Measurements from ENCODE around the gene BLNK.

The BLNK gene

DNA sequence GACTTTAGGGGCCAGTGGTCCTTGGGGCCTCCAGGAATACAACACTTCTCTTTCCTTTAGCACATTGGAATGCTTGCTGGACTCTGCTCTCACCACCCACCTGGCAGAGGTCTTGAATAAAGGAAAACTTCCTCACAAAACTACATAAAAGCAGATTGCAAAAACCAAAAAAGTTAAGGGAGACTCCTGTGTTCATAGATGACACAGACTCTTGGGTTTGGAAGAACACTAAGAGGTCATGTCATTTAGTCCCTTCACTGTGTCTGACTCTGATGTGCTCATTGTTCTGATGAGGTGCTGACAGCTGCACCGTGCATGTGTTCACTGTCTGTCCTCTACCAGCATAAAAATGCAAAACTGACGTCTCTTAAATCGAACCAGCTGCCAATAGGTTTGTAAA, 11.4 kb downstream of the BLNK start:
- DNase-seq: no peak

DNA sequence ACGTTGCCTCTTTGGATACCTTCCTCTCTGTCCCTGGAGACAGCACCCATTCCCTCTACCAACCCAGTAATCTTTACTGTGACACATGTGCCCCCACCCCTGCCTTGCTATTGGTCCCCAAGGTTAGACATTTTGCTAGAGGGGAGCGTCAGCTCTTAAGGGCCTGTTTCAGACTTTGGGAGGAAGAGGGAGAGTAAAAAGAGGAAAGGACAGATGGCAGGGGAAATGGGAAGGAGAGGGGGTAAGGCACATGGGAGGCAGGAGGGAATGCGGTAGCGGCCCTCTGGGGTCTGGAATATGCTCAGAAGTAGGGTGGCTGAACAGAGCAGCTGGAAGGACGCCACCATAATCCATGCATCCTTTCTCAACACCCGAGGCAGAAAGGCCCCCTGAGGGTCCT, 12.2 kb downstream of the BLNK start:
- no peak for DNase-seq

DNA sequence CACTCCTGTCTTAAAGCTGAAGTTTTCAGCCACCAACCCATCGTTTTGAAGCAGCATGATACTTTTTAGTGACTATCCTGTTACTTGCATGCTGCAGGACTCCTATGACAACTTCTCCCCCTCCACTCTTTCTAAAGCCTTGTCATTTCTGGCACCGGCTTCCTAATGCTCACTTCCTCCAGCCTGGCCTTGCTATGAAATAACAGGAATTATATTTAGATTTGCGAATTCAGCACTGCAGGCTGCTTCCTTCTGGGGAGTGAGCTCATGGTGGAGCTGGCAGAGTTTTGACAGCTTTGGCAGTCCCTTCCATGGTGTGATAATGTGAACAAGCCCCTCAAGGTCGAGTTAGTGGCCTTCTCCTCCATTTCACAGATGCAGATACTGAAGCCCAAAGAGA, 13.4 kb downstream of the BLNK start:
- no peak for DNase-seq

DNA sequence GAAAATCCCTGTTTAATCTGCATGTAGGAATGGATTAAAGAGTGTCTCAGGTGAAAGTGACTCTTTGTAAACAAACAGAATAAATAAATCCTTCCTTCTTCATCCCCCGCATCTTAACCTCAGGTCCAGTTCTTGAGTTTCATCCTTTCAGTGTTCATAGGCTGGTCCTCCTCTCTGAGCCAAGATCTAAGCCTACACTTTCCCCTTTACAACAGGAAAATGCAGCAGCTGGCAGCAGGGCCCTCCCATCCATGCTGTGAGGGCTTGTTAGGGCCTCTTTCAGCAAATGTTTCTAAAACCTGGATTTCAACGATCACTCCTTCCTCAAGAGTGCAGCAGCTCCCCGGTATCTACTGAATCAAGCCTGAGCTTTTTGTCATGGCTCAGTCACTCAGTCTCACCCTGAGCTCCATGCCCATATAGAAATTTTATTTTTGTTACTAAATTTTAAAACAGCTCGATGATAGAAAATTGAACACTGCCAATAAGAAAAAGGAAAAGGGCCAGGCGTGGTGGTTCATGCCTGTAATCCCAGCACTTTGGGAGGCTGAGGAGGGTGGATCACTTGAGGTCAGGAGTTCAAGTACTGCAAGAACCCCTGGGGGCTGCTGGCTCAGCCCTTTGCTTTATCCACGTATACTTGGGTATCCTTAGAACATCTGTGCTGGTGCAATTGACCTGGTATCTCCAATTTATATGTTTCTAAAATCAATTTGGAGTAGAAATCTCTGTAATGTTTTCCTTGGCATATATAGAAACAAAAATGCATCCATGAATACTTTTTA, 15.6 kb downstream of the BLNK start:
- no peak for DNase-seq

DNA sequence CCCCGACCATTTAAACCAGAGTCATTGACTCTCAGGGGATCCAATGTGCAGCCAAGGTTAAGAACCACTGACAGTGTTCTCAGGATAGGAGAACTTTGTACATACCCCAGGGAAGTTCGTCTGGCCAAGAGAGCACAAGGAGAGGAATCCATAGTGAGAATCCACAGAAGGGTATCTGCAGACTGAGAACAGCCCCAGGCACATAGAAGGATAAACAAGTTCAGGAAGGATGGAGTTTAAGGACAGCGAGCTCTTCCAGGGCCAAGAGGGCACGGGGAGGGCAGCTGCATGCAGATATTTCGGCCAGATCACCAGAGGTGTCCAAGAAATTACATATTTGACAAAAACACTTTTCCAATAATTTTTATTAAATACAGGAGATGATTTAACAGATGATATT, 16.4 kb downstream of the BLNK start:
- DNase-seq: no peak

DNA sequence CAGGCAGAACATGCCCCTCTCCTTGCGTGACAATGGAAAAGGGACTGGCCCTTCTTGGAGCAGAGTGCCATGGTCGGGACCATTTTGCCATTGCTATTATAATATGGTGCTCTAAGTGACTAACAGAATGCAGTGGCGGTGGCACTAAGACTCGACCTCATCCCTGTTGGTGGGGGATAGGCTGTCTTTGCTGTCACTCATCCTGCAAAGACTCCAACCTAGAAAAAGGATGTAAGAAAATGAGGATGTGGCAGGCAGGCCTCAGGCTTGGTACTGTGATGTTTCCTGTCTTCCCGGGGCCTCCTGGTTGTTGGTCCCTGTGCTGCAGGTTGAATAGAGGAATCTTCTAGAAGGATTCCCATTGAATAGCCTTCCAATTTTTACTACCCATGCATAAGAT, 18.6 kb downstream of the BLNK start:
- DNase-seq: no peak

DNA sequence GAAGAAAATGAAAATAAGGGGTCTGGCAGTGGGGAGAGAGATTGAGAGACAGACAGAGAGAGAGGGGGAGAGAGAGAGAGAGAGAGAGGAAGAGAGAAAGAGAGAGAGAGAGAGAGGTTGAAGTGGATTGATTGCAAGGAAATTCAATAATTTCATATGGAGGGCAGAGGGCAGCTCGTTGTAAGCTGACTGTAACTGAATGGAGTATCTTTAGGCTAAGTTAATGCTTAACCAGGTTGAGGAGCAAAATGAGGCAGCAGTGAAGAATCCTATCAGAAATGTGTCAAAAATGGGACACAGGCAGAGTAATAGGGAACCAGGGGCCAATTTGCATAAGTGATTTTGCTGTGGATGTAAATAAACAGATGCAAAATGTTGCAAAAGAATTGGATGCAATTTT, 21.0 kb downstream of the BLNK start:
- DNase-seq: no peak

DNA sequence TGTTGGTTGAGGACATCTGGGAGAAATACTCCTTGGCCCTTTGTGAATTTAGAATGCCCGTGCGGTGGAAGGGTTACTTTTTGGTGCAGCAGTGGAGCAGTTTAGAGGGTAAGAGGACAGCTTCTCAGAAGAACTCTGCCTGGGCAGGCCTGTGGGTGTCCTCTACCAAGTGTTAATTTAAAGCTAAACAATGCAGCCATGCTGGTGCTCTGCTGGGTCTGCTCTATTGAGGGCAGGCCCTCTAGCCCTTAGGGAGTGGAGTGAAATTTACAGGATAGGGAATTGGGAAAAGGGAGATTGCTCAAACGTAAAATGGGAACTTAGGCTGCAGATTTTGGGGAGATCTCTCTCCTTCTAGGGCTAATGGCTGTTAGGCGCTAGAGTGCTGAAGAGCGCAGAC, 22.1 kb downstream of the BLNK start:
- DNase-seq: no peak

DNA sequence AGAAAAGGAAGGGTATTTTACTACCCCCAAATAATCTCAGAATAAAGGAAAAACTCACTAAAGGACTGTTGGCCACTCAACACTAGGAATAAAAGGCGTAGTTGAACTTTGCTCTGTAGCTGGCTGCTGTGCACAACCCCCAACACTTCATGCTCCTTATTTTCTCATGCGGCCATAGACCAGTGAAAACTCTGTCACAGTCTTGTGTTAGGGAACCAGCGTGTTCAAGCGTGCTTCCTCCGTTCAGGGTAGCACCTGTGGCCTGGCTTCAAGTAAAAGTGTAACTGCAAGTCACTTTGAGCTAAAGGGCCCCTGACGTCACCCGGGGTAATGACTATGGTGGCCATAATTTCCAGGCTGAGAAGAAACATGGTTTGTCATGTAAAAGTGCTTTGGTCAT, 27.0 kb downstream of the BLNK start:
- no peak for DNase-seq

DNA sequence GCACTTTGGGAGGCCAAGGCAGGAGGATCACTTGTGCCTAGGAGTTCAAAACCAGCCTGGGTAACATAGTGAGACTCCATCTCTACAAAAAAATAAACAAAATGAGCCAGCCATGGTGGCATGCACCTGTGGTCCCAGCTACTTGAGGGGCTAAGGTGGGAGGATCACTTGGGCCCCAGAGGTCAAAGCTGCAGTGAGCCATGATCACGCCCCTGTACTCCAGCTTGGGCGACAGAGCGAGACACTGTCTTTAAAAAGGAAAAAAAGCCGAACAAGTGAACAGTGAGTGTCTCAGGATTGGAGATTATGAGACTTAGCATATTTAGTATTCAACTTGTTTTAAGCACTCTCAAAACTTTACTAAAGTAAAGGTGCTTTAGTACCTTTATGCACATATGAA, 28.1 kb downstream of the BLNK start:
- no peak for DNase-seq

DNA sequence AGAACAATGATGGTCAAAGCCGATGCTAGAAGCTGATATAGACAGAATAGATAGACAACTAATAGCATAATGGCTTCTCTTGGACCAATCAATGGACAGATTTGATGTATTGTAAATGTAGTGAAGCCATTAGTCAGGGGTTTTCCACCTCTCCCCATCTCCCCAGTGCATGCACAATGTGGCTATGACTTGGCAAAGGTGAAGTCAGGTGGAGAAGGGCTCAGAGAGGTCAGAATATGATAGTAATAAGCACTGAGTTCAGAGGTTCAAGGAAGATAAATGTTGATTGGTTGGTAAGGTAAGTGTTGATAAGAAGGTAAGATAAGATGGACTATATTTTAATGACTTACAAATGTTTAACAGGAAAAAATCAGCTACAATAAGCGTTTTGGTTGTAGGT, 28.5 kb downstream of the BLNK start:
- DNase-seq: no peak

DNA sequence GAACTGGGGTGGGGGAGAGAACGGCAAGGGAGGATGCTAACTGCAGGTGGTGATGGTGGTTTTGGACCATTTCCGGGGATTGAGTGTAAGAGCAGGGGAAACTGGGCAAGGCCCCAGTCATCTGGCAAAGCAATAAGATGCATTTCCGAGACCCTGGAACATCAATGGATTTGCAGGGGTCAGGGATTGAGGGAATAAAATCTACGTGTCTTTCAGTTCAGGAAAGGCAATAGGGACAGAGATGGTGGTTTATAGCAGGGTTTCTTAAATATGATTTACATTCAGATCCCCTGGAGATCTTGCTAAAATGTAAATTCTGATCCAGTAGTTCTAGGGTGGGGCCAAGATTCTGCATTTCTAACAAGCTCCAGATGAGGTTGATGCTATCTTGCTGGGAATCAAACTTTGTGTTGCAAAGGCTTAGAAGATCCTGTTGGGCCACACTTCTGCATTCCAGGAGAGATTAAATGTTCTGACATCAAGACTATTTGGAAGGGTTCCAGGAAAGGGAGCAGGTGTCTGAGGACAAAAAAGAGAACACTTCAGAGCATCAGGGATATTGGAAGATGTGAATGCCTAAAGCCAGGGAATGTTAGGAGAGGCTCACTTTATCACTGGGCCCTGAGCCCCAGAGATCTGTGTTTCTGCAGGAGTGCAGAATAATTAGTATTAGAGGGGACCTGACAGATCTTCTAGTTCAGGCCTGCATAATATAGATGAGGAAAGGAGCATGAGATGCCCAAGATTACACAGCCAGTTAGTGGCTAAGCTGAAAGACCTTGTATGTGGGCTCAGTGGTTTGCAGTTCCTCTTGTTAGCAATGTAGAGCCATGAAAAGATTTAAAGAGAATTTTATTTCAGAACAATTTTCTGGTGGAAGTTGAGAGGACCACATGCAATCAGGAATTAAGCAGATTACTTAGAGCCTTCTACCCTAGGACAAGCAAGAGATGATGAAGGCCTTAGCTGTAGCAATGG, 32.4 kb downstream of the BLNK start:
- no peak for DNase-seq

DNA sequence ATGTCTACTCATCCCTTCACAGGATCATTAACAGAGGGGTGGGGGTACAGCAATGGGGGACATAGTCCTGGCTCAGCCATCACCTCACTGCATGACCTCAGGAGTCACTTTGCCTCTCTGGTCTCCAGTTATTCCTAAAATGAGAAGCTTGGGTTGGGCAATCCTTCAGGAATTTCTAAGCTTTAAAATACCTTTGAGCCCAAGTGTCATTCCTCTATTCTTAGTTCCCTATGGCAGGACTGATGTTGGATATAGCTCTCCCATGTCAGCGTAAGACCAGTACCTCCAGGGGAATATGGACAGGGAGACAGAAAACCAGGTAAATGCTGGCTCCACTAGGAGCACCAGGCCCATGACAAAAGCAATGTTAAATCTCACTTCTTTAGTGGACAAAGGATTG, 34.5 kb downstream of the BLNK start:
- no peak for DNase-seq

DNA sequence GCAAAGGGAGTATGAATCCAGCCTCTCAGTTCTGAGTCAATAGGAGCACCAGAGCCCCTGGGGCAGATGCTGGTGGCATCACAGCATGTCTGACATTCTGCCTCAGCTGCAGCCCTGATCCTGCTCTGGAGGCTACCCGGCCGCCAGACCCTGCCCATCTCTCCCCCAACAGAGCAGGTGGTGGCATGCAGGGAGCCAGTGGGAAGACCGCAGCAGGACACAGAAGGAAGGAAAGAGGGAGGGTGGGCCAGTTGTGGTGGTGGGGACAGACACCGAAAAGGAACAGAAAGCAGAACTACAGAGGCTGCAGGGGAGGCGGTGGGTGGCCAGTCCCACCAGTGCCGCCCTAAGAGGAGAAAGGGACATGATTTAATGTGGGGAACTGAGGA, 35.3 kb downstream of the BLNK start:
- no peak for DNase-seq

DNA sequence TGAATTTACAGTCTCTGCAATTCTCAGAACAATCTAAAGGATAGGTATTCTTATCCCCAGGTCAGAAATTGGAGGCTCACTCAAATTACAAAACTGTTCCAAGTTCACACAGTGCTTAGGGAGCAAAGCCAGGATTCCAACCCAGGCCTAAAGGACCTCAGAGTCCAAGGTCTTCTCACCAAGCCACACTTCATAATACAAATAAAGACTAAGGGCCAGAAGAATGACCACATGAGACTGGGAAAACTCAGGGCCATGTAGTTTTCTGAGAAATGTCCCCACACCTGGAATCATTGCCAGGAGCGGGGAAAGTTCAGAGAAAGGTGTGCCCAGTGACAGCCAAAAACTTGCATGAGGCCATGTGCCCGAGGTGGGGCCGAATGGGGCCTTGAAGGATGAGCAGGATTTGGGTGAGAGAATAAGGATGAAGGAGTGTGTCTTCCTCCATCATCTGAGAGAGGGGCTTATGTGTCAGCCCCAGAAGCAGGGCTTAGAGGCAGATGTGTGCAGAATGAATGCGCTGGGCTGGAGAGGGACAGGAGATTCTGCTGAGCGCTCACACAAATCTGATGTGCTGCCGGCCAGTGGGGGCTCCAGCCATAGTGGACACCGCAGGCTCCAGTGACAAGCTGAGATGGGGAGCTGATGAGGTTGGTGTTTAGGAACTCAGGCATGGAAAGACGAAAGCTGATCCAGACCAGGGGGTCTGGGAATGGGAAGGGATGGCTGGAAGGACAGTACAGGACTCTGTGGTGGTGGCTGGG, 35.9 kb downstream of the BLNK start:
- DNase-seq: no peak

DNA sequence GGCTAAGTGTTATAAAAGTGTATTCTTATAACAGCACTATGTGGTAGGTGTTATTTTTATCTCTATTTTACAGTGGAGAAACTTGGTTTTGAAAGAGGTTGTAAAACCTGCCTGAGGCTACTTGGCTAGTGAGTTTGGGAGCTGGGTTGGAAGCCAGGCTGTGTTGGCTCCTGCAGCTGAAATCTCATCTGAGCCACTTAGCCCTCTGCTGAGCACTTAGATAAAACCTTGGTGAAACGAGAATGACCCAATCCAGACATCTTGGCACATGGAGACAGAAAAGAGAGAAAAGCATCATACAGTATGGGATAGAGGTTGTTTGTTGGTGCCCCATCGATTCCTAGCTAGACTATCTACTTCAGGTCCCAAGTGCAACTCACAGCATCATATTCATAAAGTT, 37.4 kb downstream of the BLNK start:
- no peak for DNase-seq

DNA sequence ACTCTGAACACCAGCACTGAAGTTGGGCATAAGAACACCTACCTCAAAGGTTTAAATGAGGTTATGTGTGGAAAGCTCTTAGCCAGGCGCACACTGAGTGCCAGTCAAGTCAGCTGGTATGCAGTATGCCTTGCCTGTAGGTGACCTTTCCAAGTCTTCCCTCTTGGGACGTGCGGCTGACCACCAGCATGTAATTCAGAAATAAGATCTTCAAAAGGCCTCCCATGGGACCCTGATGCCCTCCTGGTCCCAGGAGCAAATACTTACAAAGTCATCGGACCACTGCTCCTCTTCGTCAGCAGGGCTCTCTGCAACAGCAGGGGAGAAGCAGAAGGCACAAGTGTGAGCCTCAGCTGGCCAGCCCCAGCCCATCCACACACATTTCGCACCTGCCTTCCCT, 40.8 kb downstream of the BLNK start:
- DNase-seq: no peak

DNA sequence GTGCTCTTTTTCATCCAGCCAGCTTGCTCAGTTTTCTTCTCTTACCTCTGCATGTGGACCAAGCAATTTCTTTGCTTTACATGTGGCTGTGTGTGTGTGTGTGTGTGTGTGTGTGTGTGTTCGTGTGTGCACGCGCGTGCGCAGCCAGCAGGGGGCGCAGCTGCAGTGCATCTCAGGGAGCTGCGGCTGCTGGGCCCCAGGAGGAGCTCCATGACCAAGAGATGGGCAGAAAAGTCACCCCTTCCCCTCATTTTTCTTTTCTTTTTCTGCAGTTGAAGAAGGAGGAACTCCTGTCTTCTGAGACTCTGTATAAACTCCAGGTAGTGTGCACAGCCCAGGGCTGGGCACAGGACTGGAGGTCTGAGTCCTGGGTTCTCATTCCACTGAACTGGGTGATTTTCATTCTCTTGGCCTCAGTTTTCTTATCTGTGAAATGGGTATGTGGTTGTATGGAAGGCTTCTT, 41.8 kb downstream of the BLNK start:
- DNase-seq: peak; percentile 79

DNA sequence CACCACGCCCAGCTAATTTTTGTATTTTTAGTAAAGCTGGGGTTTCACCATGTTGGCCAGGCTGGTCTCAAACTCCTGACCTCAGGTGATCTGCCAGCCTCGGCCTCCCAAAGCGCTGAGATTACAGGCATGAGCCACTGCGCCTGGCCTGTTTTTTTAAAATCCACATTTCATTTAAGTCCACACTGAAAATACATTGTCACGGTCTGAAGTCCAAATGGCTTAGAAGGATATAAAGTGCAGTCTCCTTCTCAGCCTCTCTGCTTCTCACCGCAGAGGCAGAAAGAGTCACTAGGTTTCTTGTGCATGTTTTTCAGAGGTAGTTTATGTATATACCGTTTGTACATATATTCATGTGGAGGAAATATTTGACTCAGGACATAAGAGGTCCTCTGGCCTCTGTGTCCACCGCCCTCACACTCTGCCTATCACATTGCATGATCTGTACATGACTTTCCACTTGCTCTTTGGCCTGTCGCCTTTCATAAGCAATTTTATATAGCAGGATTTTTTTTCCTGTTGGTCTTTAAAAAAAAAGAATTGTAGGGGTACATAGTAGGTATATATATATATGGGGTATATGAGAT, 42.9 kb downstream of the BLNK start:
- no peak for DNase-seq

DNA sequence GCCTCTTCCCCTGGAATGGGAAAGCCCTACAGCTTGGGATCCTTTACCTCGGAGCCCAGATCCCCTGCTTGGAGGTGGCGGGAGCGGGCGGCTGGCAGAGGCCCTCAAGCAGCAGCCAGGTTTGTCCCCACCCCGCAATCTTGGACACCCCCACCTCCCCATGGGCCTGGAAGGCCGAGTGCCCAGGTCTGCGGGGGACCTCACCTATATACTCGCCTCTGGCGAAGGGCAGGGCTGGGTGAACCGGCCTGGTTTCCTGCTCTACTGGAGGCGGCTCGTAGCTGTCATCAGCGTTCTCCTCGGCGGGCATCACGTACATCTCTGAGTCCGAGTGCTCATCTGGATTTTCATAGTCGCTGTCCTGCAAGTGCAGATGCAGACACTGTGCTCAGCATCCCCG, 44.2 kb downstream of the BLNK start:
- no peak for DNase-seq

DNA sequence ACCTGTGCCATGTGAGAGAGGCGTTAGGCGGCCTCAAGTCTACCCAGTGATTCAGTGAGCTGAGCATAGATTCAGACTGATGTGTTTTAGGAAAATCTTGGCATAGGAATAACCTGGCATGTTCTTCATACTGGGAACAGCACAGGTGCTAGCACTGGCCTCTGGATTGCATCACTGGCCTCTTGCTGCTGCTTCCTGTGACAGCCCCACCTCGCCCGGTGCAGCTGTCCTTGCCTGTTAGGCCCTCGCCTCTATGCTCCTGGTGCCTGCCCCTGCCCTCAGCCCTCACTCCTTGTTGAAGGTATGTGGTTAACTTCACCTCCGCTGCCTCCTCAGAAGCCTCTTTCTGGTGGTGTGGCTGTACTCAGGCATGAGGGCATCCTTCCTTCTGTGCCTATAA, 46.2 kb downstream of the BLNK start:
- no peak for DNase-seq

DNA sequence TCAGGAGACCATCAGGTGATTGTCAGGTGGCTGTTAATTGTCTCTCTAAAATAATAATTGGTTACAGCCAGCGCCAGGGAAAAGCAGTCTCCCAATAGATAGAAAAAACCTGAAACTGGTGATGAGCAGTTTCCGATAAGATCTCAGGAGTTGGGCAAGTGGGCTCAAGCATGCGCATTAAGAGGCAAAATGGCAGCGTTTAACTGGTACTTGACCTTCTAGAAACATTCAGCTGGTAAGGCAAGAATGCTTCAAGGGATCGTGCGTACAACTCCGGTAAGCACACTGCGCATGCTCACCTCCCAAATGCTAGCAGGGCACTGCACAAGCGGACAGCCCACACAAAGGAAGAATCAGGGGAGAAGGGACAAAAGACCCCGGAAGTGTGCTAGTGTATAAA, 48.5 kb downstream of the BLNK start:
- no peak for DNase-seq

DNA sequence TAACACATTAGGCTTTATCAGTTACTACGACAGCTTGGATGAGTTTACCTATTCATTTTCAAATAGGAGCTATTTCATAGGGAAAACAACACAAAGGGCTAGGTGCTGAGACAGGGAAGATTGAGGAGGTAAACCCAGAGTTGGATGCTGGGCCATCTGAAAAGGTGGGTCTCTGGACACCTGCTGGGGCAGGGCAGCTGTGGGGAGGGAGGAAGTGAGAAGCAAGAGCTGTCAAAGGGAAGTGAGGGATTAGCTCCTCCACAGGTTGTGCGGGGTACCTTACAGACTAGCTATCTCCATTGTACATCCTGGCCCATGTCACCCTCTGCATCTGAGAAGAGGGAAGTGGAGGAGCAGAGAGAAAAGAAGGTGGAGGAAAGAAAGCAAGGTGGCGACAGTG, 48.9 kb downstream of the BLNK start:
- DNase-seq: no peak

Data from stimulated activated CD4-positive, alpha-beta T cell treated with anti-CD3 and anti-CD28 coated beads, Interleukin-15, amount 100 ng/mL, for 24 hours (primary cell).